WTC11 (cell line): ENCODE measurements around the gene SLC25A21. TPM values are rescaled to one million over a fixed set of nuclear protein-coding genes. Genes with fewer than 3 reads are reported as not detected.

Source experiments
- ATAC-seq: fragments of 200-7000 bp; cut with Tn5 transposase; 2 replicates; pipeline ENCODE4 v1.10.0; 2021; ENCODE audit warnings: mild to moderate bottlenecking, moderate library complexity
- CTCF ChIA-PET: fragments of 300-600 bp; sonication (Branson Sonifier 250); formaldehyde crosslinking; loops from one replicate; lab custom pipeline; 2021; ENCODE audit warnings: antibody characterized with exemption; lab: Charles Lee
- POLR2A ChIA-PET: fragments of 350-600 bp; sonication (Branson Sonifier 250); formaldehyde crosslinking; loops from one replicate; lab custom pipeline; 2021; ENCODE audit warnings: antibody characterized with exemption; lab: Charles Lee
- DNase-seq: peaks from one replicate; pipeline ENCODE4 v3.0.0; 2021; ENCODE audit warnings: low spot score
- H3K27ac Mint-ChIP-seq: 2 replicates; pipeline ENCODE4 v1.8.0; 2021; ENCODE audit warnings: mixed read lengths
- H3K27me3 Mint-ChIP-seq: 2 replicates; pipeline ENCODE4 v1.8.0; 2021; ENCODE audit warnings: low read depth, mild to moderate bottlenecking, moderate library complexity, mixed read lengths
- H3K36me3 Mint-ChIP-seq: 2 replicates; pipeline ENCODE4 v1.8.0; 2021; ENCODE audit warnings: mixed read lengths
- H3K4me1 Mint-ChIP-seq: 2 replicates; pipeline ENCODE4 v1.8.0; 2022; ENCODE audit warnings: mixed read lengths
- H3K4me3 Mint-ChIP-seq: 2 replicates; pipeline ENCODE4 v1.8.0; 2021; ENCODE audit warnings: mild to moderate bottlenecking, moderate library complexity, mixed read lengths
- H3K9me3 Mint-ChIP-seq: 2 replicates; pipeline ENCODE4 v1.8.0; 2021; ENCODE audit warnings: mixed read lengths
- AR ChIP-seq: fragments of 250-450 bp; sonication (Bioruptor Pico); IDR thresholded peaks from 2 replicates; pipeline ENCODE4 v1.9.0; 2021; ENCODE audit warnings: mild to moderate bottlenecking
- CDX4 ChIP-seq: fragments of 250-450 bp; sonication (Bioruptor Pico); IDR thresholded peaks from 2 replicates; pipeline ENCODE4 v1.9.0; 2021; ENCODE audit warnings: moderate library complexity, mild to moderate bottlenecking, inconsistent platforms, borderline replicate concordance
- CREB1 ChIP-seq: sonication (generic); formaldehyde crosslinking; IDR thresholded peaks from 2 replicates; pipeline ENCODE4 v1.8.0; 2023; ENCODE audit warnings: mild to moderate bottlenecking, missing genetic modification reagents
- CREM ChIP-seq: sonication (generic); formaldehyde crosslinking; IDR thresholded peaks from 2 replicates; pipeline ENCODE4 v1.8.1; 2022; ENCODE audit warnings: mild to moderate bottlenecking, missing genetic modification reagents, moderate library complexity
- ETV6 ChIP-seq: sonication (generic); formaldehyde crosslinking; IDR thresholded peaks from 2 replicates; pipeline ENCODE4 v1.8.1; 2022; ENCODE audit warnings: mild to moderate bottlenecking, missing genetic modification reagents
- FOXP4 ChIP-seq: sonication (generic); formaldehyde crosslinking; IDR thresholded peaks from 2 replicates; pipeline ENCODE4 v1.8.0; 2022; ENCODE audit warnings: mild to moderate bottlenecking, missing genetic modification reagents
- HMGXB4 ChIP-seq: sonication (generic); formaldehyde crosslinking; IDR thresholded peaks from 2 replicates; pipeline ENCODE4 v1.8.1; 2023; ENCODE audit warnings: mild to moderate bottlenecking, moderate library complexity, missing genetic modification reagents
- IRF2 ChIP-seq: sonication (generic); formaldehyde crosslinking; IDR thresholded peaks from 2 replicates; pipeline ENCODE4 v1.8.0; 2022; ENCODE audit warnings: low read depth, missing genetic modification reagents, borderline replicate concordance
- JAZF1 ChIP-seq: fragments of 250-450 bp; sonication (Bioruptor Pico); IDR thresholded peaks from 2 replicates; pipeline ENCODE4 v1.9.0; 2021; ENCODE audit warnings: moderate library complexity, mild to moderate bottlenecking, inconsistent platforms
- MAX ChIP-seq: sonication (generic); formaldehyde crosslinking; IDR thresholded peaks from 2 replicates; pipeline ENCODE4 v1.8.0; 2022; ENCODE audit warnings: mild to moderate bottlenecking, missing genetic modification reagents
- NFE2L1 ChIP-seq: sonication (generic); formaldehyde crosslinking; IDR thresholded peaks from 2 replicates; pipeline ENCODE4 v1.8.1; 2023; ENCODE audit warnings: missing genetic modification reagents
- RELA ChIP-seq: sonication (generic); formaldehyde crosslinking; IDR thresholded peaks from 2 replicates; pipeline ENCODE4 v1.8.1; 2022; ENCODE audit warnings: missing genetic modification reagents, mild to moderate bottlenecking, borderline replicate concordance
- SOX15 ChIP-seq: fragments of 250-450 bp; sonication (Bioruptor Pico); IDR thresholded peaks from 2 replicates; pipeline ENCODE4 v1.9.0; 2021; ENCODE audit warnings: mild to moderate bottlenecking
- ZNF263 ChIP-seq: sonication (generic); formaldehyde crosslinking; IDR thresholded peaks from 2 replicates; pipeline ENCODE4 v1.8.1; 2022; ENCODE audit warnings: low read depth, mild to moderate bottlenecking, moderate library complexity, missing genetic modification reagents
- ZNF416 ChIP-seq: fragments of 250-450 bp; sonication (Bioruptor Pico); IDR thresholded peaks from 2 replicates; pipeline ENCODE4 v1.9.0; 2021; ENCODE audit warnings: mild to moderate bottlenecking, inconsistent platforms
- ZNF512 ChIP-seq: sonication (generic); formaldehyde crosslinking; IDR thresholded peaks from 2 replicates; pipeline ENCODE4 v1.8.1; 2022; ENCODE audit warnings: missing genetic modification reagents, borderline replicate concordance
- total RNA-seq: library from RNA; stranded (reverse); gene quantifications from 3 replicates; pipeline ENCODE4 v1.2.3, GENCODE V29; 2021

Gene SLC25A21
- total RNA-seq, 1 experiment from 2014 or later: 8.2 TPM

- no peak for TF ChIP-seq CDX4 (CRISPR knock-in tag)
- no peak for TF ChIP-seq CREB1 (CRISPR knock-in tag)
Measured at GRCh38 chr14:36925094-36925493, 247.3 kb downstream of the SLC25A21 start (continued).

GRCh38 chr14:36916668-36917067 is 255.7 kb downstream of the SLC25A21 start:
- no peak for ATAC-seq
- TF ChIP-seq NFE2L1 (CRISPR knock-in tag): no peak
- TF ChIP-seq MAX (CRISPR knock-in tag): no peak
- TF ChIP-seq ZNF512 (CRISPR knock-in tag): no peak
- no peak for TF ChIP-seq ETV6 (CRISPR knock-in tag)
- no peak for TF ChIP-seq IRF2 (CRISPR knock-in tag)
- TF ChIP-seq FOXP4 (CRISPR knock-in tag): no peak
- TF ChIP-seq RELA (CRISPR knock-in tag): no peak
- TF ChIP-seq ZNF263: no peak
- TF ChIP-seq SOX15 (CRISPR knock-in tag): no peak
- TF ChIP-seq JAZF1 (CRISPR knock-in tag): no peak
- TF ChIP-seq CREM: no peak
- TF ChIP-seq HMGXB4 (CRISPR knock-in tag): no peak
- no peak for TF ChIP-seq ZNF416
- Mint-ChIP-seq H3K36me3 (no peaks in the 10 kb centered on the region), H3K27ac (no peak overlapping the region), H3K4me1 (no peaks in the 10 kb centered on the region), H3K27me3 (no peaks in the 10 kb centered on the region), H3K9me3 (no peaks in the 10 kb centered on the region), H3K4me3 (no peak overlapping the region)
- no peak for DNase-seq
- ChIA-PET CTCF (interaction anchor here (1.8 kb wide), 1 partner anchor 25 kb away, joined by 4 read pairs; no protein-coding TSS in a partner anchor), POLR2A (no interaction called here)

- no peak overlapping the region for H3K27ac Mint-ChIP-seq
- DNase-seq (no peak), ATAC-seq (no peak)
- H3K4me1 Mint-ChIP-seq: no peaks in the 10 kb centered on the region
- ChIA-PET POLR2A (no interaction called here), CTCF (interaction anchor here (0.9 to 1.8 kb wide), 2 partner anchors 27 to 259 kb away, joined by 3 to 4 read pairs; no protein-coding TSS in a partner anchor)
- no peaks in the 10 kb centered on the region for H3K9me3 Mint-ChIP-seq
- no peak overlapping the region for H3K4me3 Mint-ChIP-seq
- no peak for TF ChIP-seq IRF2 (CRISPR knock-in tag)
- no peak for TF ChIP-seq AR (CRISPR knock-in tag)
- no peak for TF ChIP-seq CREM
- no peaks in the 10 kb centered on the region for H3K36me3 Mint-ChIP-seq
- no peaks in the 10 kb centered on the region for H3K27me3 Mint-ChIP-seq
Measured at GRCh38 chr14:36915081-36915480, 257.3 kb downstream of the SLC25A21 start.
